ENCODE data around the gene LGALSL. TPM values are rescaled to one million over a fixed set of nuclear protein-coding genes. Genes with fewer than 3 reads are reported as not detected.

Gene LGALSL
- total and polyA plus RNA-seq, 2 of the 13 experiments (the other 11 are each of a cell fraction or from before 2014, with no cell fraction given): 15.4 to 20.0 TPM

DNA sequence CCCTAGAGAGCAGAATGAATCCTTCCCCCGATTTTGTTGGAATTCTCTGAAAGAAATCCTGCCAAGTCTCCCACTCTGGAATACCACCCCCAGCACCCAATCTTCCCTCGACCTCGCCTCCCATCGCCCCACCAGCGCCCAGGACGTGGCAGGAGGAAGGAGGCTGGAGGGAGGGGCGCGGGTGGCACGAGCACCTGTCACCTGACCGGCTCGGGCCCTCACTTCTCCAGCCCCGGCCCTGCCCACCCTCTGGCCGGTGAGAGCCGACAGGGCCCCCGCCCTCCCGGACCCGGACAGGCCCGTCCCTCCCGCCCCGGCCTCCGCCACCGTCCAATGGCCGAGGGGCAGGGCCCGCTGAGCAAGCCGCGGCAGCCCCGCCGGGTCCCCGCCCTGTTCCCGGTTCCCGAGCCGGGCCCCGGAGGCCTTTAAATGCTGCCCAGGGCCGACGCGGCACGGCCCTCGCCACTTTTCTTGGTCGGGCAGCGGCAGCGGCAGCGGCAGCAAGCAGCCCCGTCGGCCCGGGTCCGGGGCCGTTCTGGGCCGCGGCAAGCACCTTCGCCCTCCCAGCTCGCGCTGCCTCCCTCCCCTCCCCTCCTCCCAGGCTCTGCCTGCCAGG, at the start of gene LGALSL (continued):
- TF ChIP-seq, protein P1, sequence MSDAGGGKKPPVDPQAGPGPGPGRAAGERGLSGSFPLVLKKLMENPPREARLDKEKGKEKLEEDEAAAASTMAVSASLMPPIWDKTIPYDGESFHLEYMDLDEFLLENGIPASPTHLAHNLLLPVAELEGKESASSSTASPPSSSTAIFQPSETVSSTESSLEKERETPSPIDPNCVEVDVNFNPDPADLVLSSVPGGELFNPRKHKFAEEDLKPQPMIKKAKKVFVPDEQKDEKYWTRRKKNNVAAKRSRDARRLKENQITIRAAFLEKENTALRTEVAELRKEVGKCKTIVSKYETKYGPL (CRISPR knock-in tag; IDR thresholded peaks at IDR 0.05): no peak
- TF ChIP-seq ZNF264 (CRISPR knock-in tag; IDR thresholded peaks at IDR 0.05) (no peak), RBM39 (IDR thresholded peaks at IDR 0.05; ENCODE audit: low read depth, low read length, poor library complexity, severe bottlenecking) (no peak), ADNP (CRISPR knock-in tag; IDR thresholded peaks at IDR 0.05) (no peak), PAF1 (CRISPR knock-in tag; IDR thresholded peaks at IDR 0.05) (no peak), TGIF2 (CRISPR knock-in tag; IDR thresholded peaks at IDR 0.05) (peak; percentile 18; the same call in 1 of the 2 replicates), NKX3-1 (CRISPR knock-in tag; IDR thresholded peaks at IDR 0.05) (no peak; the same call in 1 of the 2 replicates), MEF2D (CRISPR knock-in tag; IDR thresholded peaks at IDR 0.05) (no peak), KDM6A (CRISPR knock-in tag; IDR thresholded peaks at IDR 0.05; ENCODE audit: low read depth) (no peak), STAT5B (CRISPR knock-in tag; IDR thresholded peaks at IDR 0.05) (no peak), ZNF652 (CRISPR knock-in tag; IDR thresholded peaks at IDR 0.05; ENCODE audit: borderline replicate concordance, low read depth) (no peak), REL (CRISPR knock-in tag; conservative IDR thresholded peaks at IDR 0.05) (peak; percentile 50; the same call in 1 of the 2 replicates), ARNTL (CRISPR knock-in tag; IDR thresholded peaks at IDR 0.05) (peak; percentile 42; the same call in 1 of the 2 replicates), ZNF382 (CRISPR knock-in tag; IDR thresholded peaks at IDR 0.05; ENCODE audit: borderline replicate concordance) (no peak), ZNF570 (CRISPR knock-in tag; IDR thresholded peaks at IDR 0.05; ENCODE audit: borderline replicate concordance) (no peak), ZNF558 (CRISPR knock-in tag; IDR thresholded peaks at IDR 0.05; ENCODE audit: borderline replicate concordance) (no peak), TCF7 (IDR thresholded peaks at IDR 0.05; ENCODE audit: low read depth) (no peak), CBX1 (IDR thresholded peaks at IDR 0.05; ENCODE audit: low read depth) (no peak), CAMTA2 (CRISPR knock-in tag; IDR thresholded peaks at IDR 0.05; ENCODE audit: borderline replicate concordance) (no peak), ZNF30 (CRISPR knock-in tag; IDR thresholded peaks at IDR 0.05) (0 out of 2 replicates have a peak, but pooled peaks have one; percentile 69), HNRNPUL1 (IDR thresholded peaks at IDR 0.05; ENCODE audit: low read depth, low read length) (no peak), ZNF446 (CRISPR knock-in tag; IDR thresholded peaks at IDR 0.05) (peak; percentile 62; the same call in 1 of the 2 replicates), GABPB1 (CRISPR knock-in tag; IDR thresholded peaks at IDR 0.05) (peak; percentile 57; the same call in 1 of the 2 replicates), ZBTB3 (CRISPR knock-in tag; IDR thresholded peaks at IDR 0.05; ENCODE audit: borderline replicate concordance, low read depth) (peak; percentile 27; the same call in 1 of the 2 replicates), ZNF773 (CRISPR knock-in tag; IDR thresholded peaks at IDR 0.05; ENCODE audit: borderline replicate concordance) (no peak), ZNF589 (CRISPR knock-in tag; conservative IDR thresholded peaks at IDR 0.05) (no peak), ZNF790 (CRISPR knock-in tag; IDR thresholded peaks at IDR 0.05; ENCODE audit: borderline replicate concordance) (peak; percentile 43; the same call in 1 of the 2 replicates), YEATS4 (CRISPR knock-in tag; IDR thresholded peaks at IDR 0.05; ENCODE audit: borderline replicate concordance) (peak; percentile 71), ARNT2 (CRISPR knock-in tag; IDR thresholded peaks at IDR 0.05; ENCODE audit: low read depth) (peak; percentile 49; the same call in 1 of the 2 replicates), IRF2 (CRISPR knock-in tag; IDR thresholded peaks at IDR 0.05) (no peak; the same call in 1 of the 2 replicates)
- TF ChIP-seq, protein P2, sequence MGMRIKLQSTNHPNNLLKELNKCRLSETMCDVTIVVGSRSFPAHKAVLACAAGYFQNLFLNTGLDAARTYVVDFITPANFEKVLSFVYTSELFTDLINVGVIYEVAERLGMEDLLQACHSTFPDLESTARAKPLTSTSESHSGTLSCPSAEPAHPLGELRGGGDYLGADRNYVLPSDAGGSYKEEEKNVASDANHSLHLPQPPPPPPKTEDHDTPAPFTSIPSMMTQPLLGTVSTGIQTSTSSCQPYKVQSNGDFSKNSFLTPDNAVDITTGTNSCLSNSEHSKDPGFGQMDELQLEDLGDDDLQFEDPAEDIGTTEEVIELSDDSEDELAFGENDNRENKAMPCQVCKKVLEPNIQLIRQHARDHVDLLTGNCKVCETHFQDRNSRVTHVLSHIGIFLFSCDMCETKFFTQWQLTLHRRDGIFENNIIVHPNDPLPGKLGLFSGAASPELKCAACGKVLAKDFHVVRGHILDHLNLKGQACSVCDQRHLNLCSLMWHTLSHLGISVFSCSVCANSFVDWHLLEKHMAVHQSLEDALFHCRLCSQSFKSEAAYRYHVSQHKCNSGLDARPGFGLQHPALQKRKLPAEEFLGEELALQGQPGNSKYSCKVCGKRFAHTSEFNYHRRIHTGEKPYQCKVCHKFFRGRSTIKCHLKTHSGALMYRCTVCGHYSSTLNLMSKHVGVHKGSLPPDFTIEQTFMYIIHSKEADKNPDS (CRISPR knock-in tag; IDR thresholded peaks at IDR 0.05): peak; percentile 52; the same call in 1 of the 2 replicates
